Adipose tissue (tissue), 3 donors: Measurements from ENCODE around the gene NR2F1-AS1. TPM values are rescaled to one million over a fixed set of nuclear protein-coding genes. Genes with fewer than 3 reads are reported as not detected.

Experiments
- H3K27ac ChIP-seq: one replicate; pipeline ENCODE4 v1.5.1; 2013; ENCODE audit warnings: low read depth, low read length
- WGBS, 3 donors: extraction: QIAGEN DNeasy Blood & Tissue Kit; methylation state at CpG; one replicate each; pipeline ENCODE4 v1.1.7; 2013; 5-methylcytosine and 5-hydroxymethylcytosine counted together
- polyA plus RNA-seq, 3 donors: library from polyadenylated mRNA; stranded (reverse); fragments of 200-250 nt; gene quantifications; one replicate each; pipeline ENCODE4 v1.2.3, GENCODE V29; 2013
- donor health status: healthy with polysubstance abuse.
- donor health status: Bipolar disorder and iron deficiency.
- donor health status: healthy.

The NR2F1-AS1 gene
- 10 to 100 TPM in 2 of 3 donors, 1 to 10 TPM in 1; 1.5 to 44.1 (median 10.8) TPM for polyA plus RNA-seq

GRCh38 chr5:93580927-93581445 lies at the start of gene NR2F1-AS1:
NR2F1-AS1 (minus strand) TSS chr5:93581219.
- 0 to 2% (median 1%) methylated on average over 41 of the region's 41 CpGs for WGBS, 3 donors
- H3K27ac ChIP-seq: no peak within 1 kb of the TSS

- no peak overlapping the region for H3K27ac ChIP-seq
Observed at GRCh38 chr5:93626801-93627200, 45.8 kb upstream of the NR2F1-AS1 start.

- 76 to 79% (median 78%) methylated on average over 4 of the region's 4 CpGs for WGBS, 3 donors
- no peak overlapping the region for H3K27ac ChIP-seq
Observed at GRCh38 chr5:93623153-93623552, 42.1 kb upstream of the NR2F1-AS1 start.

GRCh38 chr5:93622240-93622885 lies 41.3 kb upstream of the NR2F1-AS1 start:
- 58 to 75% (median 66%) methylated on average over 4 of the region's 4 CpGs for WGBS, 3 donors
- H3K27ac ChIP-seq: no peak overlapping the region

GRCh38 chr5:93621327-93621798 lies 40.3 kb upstream of the NR2F1-AS1 start:
- H3K27ac ChIP-seq: peak overlapping the region; percentile 51
- WGBS, 3 donors: 2 to 4% (median 2%) methylated on average over 27 to 41 of the region's 41 CpGs

GRCh38 chr5:93620487-93621326 lies 39.7 kb upstream of the NR2F1-AS1 start:
- peak overlapping the region; percentile 51 for H3K27ac ChIP-seq
- WGBS, 3 donors: 0 to 1% (median 1%) methylated on average over 57 to 75 of the region's 75 CpGs

- WGBS, 3 donors: 82 to 87% (median 87%) methylated on average over 9 of the region's 9 CpGs
- H3K27ac ChIP-seq: no peak overlapping the region
Observed at GRCh38 chr5:93616538-93617174, 35.6 kb upstream of the NR2F1-AS1 start.

- H3K27ac ChIP-seq: no peak overlapping the region
Observed at GRCh38 chr5:93612855-93613243, 31.8 kb upstream of the NR2F1-AS1 start.

GRCh38 chr5:93611976-93612854 lies 31.2 kb upstream of the NR2F1-AS1 start:
- WGBS, 3 donors: 3 to 5% (median 3%) methylated on average over 35 to 43 of the region's 43 CpGs
- H3K27ac ChIP-seq: no peak overlapping the region

- 13 to 17% (median 15%) methylated on average over 9 of the region's 9 CpGs for WGBS, 3 donors
- no peak overlapping the region for H3K27ac ChIP-seq
Observed at GRCh38 chr5:93611273-93611975, 30.4 kb upstream of the NR2F1-AS1 start.

- H3K27ac ChIP-seq: no peak overlapping the region
- 21 to 28% (median 27%) methylated on average over 17 of the region's 17 CpGs for WGBS, 3 donors
Observed at GRCh38 chr5:93610581-93611272, 29.7 kb upstream of the NR2F1-AS1 start.

GRCh38 chr5:93609762-93610161 lies 28.7 kb upstream of the NR2F1-AS1 start:
- 14 to 34% (median 30%) methylated on average over 7 of the region's 7 CpGs for WGBS, 3 donors
- H3K27ac ChIP-seq: no peak overlapping the region

- H3K27ac ChIP-seq: no peak overlapping the region
- WGBS, 3 donors: 40 to 48% (median 42%) methylated on average over 4 of the region's 4 CpGs
Observed at GRCh38 chr5:93608855-93609254, 27.8 kb upstream of the NR2F1-AS1 start.

GRCh38 chr5:93607367-93608258 lies 26.6 kb upstream of the NR2F1-AS1 start:
- no peak overlapping the region for H3K27ac ChIP-seq
- WGBS, 3 donors: 15 to 30% (median 26%) methylated on average over 19 of the region's 19 CpGs

GRCh38 chr5:93606382-93606752 lies 25.3 kb upstream of the NR2F1-AS1 start:
- H3K27ac ChIP-seq: no peak overlapping the region
